HepG2 (cell line): ENCODE data around the gene LEFTY2. TPM values are rescaled to one million over a fixed set of nuclear protein-coding genes. Genes with fewer than 3 reads are reported as not detected.

Source experiments
- BCLAF1 ChIP-seq: fragments of 450-650 bp; IDR thresholded peaks from 2 replicates; pipeline ENCODE4 v1.6.1; 2017; ENCODE audit warnings: mild to moderate bottlenecking
- CENPX ChIP-seq: sonication (generic); formaldehyde crosslinking; IDR thresholded peaks from 2 replicates; pipeline ENCODE4 v1.9.0; 2021; ENCODE audit warnings: mild to moderate bottlenecking, missing genetic modification reagents, moderate library complexity
- EEA1 ChIP-seq: sonication (generic); formaldehyde crosslinking; IDR thresholded peaks from 2 replicates; pipeline ENCODE4 v1.5.1; 2020; ENCODE audit warnings: mild to moderate bottlenecking, missing genetic modification reagents, borderline replicate concordance
- NAIF1 ChIP-seq: sonication (generic); formaldehyde crosslinking; IDR thresholded peaks from 2 replicates; pipeline ENCODE4 v1.5.0; 2020; ENCODE audit warnings: mild to moderate bottlenecking, missing genetic modification reagents, borderline replicate concordance
- SETDB1 ChIP-seq: sonication (generic); formaldehyde crosslinking; IDR thresholded peaks from 2 replicates; pipeline ENCODE4 v1.5.1; 2020; ENCODE audit warnings: missing genetic modification reagents, mild to moderate bottlenecking, borderline replicate concordance
- SMYD3 ChIP-seq: sonication (generic); formaldehyde crosslinking; IDR thresholded peaks from 2 replicates; pipeline ENCODE4 v1.8.1; 2023; ENCODE audit warnings: mild to moderate bottlenecking, missing genetic modification reagents
- ZC3H4 ChIP-seq: sonication (generic); formaldehyde crosslinking; IDR thresholded peaks from 2 replicates; pipeline ENCODE4 v1.4.0; 2020; ENCODE audit warnings: missing genetic modification reagents, borderline replicate concordance
- ZNF12 ChIP-seq: sonication (generic); formaldehyde crosslinking; IDR thresholded peaks from 2 replicates; pipeline ENCODE4 v1.5.0; 2020; ENCODE audit warnings: missing genetic modification reagents
- ZNF124 ChIP-seq: sonication (generic); formaldehyde crosslinking; IDR thresholded peaks from 2 replicates; pipeline ENCODE4 v1.4.0; 2020; ENCODE audit warnings: missing genetic modification reagents
- ZNF264 ChIP-seq: sonication (generic); formaldehyde crosslinking; IDR thresholded peaks from 2 replicates; pipeline ENCODE4 v1.4.0; 2020; ENCODE audit warnings: missing genetic modification reagents
- ZNF3 ChIP-seq: IDR thresholded peaks from 2 replicates; pipeline ENCODE4 v1.7.0; 2017; ENCODE audit warnings: inconsistent platforms
- ZNF407 ChIP-seq: sonication (generic); formaldehyde crosslinking; IDR thresholded peaks from one replicate; pipeline ENCODE4 v1.5.1; 2020; ENCODE audit warnings: mild to moderate bottlenecking, missing genetic modification reagents; ENCODE audit errors: not compliant biosample characterization
- ZNF703 ChIP-seq: sonication (generic); formaldehyde crosslinking; IDR thresholded peaks from 2 replicates; pipeline ENCODE4 v1.5.1; 2020; ENCODE audit warnings: missing genetic modification reagents, mild to moderate bottlenecking, moderate library complexity, borderline replicate concordance
- polyA plus RNA-seq, 8 experiments: library from polyadenylated mRNA; depleted of rRNA in 3 of 8; stranded (reverse) in 7 of 8; unstranded in 1 of 8; fragments of >200 nt; fragmentation: Illumina TruSeq in 4 of 8; extraction: Trizol in 4 of 8; gene quantifications; 2 replicates each; pipeline versions ENCODE4 v1.2.1 to v1.2.3, GENCODE V29; 2011 to 2016; ENCODE audit warnings: low read depth in 4 of 8, missing spikeins in 1 of 8, mixed read lengths in 1 of 8; ENCODE audit not compliant: insufficient read depth in 1 of 8
- total RNA-seq, 5 experiments: library from RNA; depleted of rRNA; stranded (reverse); fragments of >200 nt; fragmentation: Illumina TruSeq; extraction: Trizol; gene quantifications; 2 replicates each; pipeline ENCODE4 v1.2.3, GENCODE V29; 2016; ENCODE audit warnings: low read depth in 1 of 5

The LEFTY2 gene
- total and polyA plus RNA-seq, 2 of the 13 experiments (the other 11 are each of a cell fraction or from before 2014, with no cell fraction given) = 0.13 to 0.33 TPM

GRCh38 chr1:225923692-225924555 is 17.1 kb downstream of the LEFTY2 start, which contains the start of gene PYCR2 (continued):
- no peak; the same call in 1 of the 2 replicates for TF ChIP-seq NAIF1 (CRISPR knock-in tag)
- TF ChIP-seq ZNF12 (CRISPR knock-in tag) = peak; percentile 67
- no peak for TF ChIP-seq ZNF3 (CRISPR knock-in tag)
- TF ChIP-seq ZNF703 = no peak
- no peak for TF ChIP-seq BCLAF1
- peak; percentile 53; the same call in 1 of the 2 replicates for TF ChIP-seq ZNF264 (CRISPR knock-in tag)
- TF ChIP-seq SMYD3 (CRISPR knock-in tag) = no peak
- TF ChIP-seq ZC3H4 (CRISPR knock-in tag) = no peak
- no peak for TF ChIP-seq CENPX (CRISPR knock-in tag)
- peak; percentile 87 for TF ChIP-seq ZNF407 (CRISPR knock-in tag)
- TF ChIP-seq EEA1 (CRISPR knock-in tag) = no peak; the same call in 1 of the 2 replicates
- TF ChIP-seq SETDB1 (CRISPR knock-in tag) = no peak
- TF ChIP-seq ZNF124 (CRISPR knock-in tag) = peak; percentile 70
